Lower lobe of right lung (tissue), 2 donors: ENCODE measurements around the gene DNPEP. TPM values are rescaled to one million over a fixed set of nuclear protein-coding genes. Genes with fewer than 3 reads are reported as not detected.
A peak's percentile ranks its signal among the peaks of the same experiment; 100 is the strongest.

Experiments
- ATAC-seq, 2 donors: fragments of 200-7000 bp; cut with Tn5 transposase; one replicate each; pipeline ENCODE4 v1.9.1; 2020 to 2022; ENCODE audit warnings: mild to moderate bottlenecking in 2 of 2, moderate library complexity in 2 of 2
- DNase-seq: peaks from one replicate; pipeline ENCODE4 v3.0.0-alpha.2; 2020
- H3K27ac ChIP-seq: fragments of 200-600 bp; one replicate; pipeline ENCODE4 v1.8.0; 2022
- H3K27me3 ChIP-seq: fragments of 200-600 bp; one replicate; pipeline ENCODE4 v1.8.0; 2022; ENCODE audit warnings: low read depth
- H3K36me3 ChIP-seq: fragments of 200-600 bp; one replicate; pipeline ENCODE4 v1.8.0; 2022; ENCODE audit warnings: mild to moderate bottlenecking
- H3K4me1 ChIP-seq: fragments of 200-600 bp; one replicate; pipeline ENCODE4 v1.8.0; 2022
- H3K4me3 ChIP-seq: fragments of 200-600 bp; one replicate; pipeline ENCODE4 v1.8.0; 2022; ENCODE audit warnings: mild to moderate bottlenecking
- H3K9me3 ChIP-seq: fragments of 200-600 bp; one replicate; pipeline ENCODE4 v1.8.0; 2022
- intact Hi-C: fragments of 100-400 bp; cut with DNase I; formaldehyde crosslinking; loops from one replicate; pipeline ENCODE4 v1.11.0; 2022
- total RNA-seq: library from RNA; stranded (reverse); fragmentation: NEBNext Ultra II Directional; extraction: Animal tissue kit (Norgen Biotek cat#: 25700); gene quantifications from one replicate; pipeline ENCODE4 v1.2.1, GENCODE V29; 2021
- TF ChIP-seq, protein P1 (sequence below): fragments of 200-600 bp; IDR thresholded peaks from one replicate; pipeline ENCODE4 v1.8.0; 2022; ENCODE audit warnings: antibody characterized with exemption, mild to moderate bottlenecking
- donor health status: DM: no; HTN: yes; CAD: no; lungs with severe emphysema.

Gene DNPEP
- total RNA-seq, 1 donor from 2014 or later = 79.5 TPM

DNA sequence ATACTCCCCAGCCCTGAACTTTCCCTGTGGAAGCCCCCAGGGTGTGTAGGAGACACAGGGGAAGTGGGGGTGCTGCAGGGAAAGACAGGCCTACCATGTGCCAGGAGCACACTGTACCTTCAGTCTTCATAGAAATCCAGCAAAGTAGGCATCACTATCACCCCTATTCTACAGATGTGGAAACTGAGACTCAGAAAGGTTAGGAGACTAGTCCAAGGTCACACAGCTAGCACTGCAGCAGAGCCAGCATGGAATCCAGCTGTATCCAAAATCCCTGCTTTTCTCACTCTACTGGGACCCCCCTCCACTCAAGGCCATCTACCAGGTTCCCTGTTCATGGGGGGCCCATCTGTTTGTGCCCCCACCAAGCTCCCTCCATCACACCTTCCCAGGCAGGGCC, 6.8 kb downstream of the DNPEP start:
- Histone ChIP-seq H3K4me3 (no peak overlapping the region), H3K4me1 (peaks cover 20% of the 10 kb centered on the region), H3K27me3 (no peaks in the 10 kb centered on the region), H3K36me3 (peaks cover 80% of the 10 kb centered on the region), H3K9me3 (no peaks in the 10 kb centered on the region), H3K27ac (no peak overlapping the region)
- no peak for DNase-seq
- no peak for ATAC-seq
- intact Hi-C loops = no loop called here
- TF ChIP-seq, protein P1, sequence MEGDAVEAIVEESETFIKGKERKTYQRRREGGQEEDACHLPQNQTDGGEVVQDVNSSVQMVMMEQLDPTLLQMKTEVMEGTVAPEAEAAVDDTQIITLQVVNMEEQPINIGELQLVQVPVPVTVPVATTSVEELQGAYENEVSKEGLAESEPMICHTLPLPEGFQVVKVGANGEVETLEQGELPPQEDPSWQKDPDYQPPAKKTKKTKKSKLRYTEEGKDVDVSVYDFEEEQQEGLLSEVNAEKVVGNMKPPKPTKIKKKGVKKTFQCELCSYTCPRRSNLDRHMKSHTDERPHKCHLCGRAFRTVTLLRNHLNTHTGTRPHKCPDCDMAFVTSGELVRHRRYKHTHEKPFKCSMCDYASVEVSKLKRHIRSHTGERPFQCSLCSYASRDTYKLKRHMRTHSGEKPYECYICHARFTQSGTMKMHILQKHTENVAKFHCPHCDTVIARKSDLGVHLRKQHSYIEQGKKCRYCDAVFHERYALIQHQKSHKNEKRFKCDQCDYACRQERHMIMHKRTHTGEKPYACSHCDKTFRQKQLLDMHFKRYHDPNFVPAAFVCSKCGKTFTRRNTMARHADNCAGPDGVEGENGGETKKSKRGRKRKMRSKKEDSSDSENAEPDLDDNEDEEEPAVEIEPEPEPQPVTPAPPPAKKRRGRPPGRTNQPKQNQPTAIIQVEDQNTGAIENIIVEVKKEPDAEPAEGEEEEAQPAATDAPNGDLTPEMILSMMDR = no peak

DNA sequence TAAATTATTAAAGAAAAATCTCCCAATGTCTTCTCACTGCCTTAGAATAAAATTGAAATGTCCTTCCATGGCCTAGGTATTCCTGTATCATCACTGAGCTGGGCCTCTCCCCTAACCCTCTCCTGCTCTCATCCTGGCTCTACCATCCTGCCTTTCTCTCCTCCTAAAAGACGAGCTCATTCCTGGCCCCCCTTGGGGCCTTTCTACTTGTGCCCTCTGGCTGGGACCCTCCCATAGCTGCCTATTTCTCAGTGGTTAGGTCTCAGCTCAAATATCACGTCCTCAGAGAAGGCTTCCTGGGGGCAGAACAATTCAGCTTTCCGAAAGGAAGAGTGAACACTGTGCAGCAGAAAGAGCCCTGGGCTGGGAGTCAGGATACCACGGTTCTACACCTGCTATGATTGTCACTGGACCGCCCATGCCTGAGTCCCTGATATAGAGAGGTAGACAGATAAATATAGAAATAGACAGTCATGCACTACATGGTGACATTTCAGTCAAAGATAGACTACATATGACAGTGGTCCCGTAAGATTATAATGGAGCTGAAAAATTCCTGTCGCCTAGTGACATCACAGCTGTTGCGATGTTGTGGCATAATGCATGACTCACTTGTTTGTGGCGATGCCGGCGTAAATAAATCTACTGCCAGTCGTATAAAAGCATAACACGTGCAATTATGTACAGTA, 9.4 kb downstream of the DNPEP start:
- Histone ChIP-seq H3K9me3 (no peaks in the 10 kb centered on the region), H3K4me3 (no peak overlapping the region), H3K27me3 (no peaks in the 10 kb centered on the region), H3K4me1 (no peaks in the 10 kb centered on the region), H3K36me3 (peaks cover 79% of the 10 kb centered on the region), H3K27ac (no peak overlapping the region)
- ATAC-seq (no peak), DNase-seq (no peak)
- intact Hi-C loops = no loop called here
- TF ChIP-seq, protein P1 = no peak

DNA sequence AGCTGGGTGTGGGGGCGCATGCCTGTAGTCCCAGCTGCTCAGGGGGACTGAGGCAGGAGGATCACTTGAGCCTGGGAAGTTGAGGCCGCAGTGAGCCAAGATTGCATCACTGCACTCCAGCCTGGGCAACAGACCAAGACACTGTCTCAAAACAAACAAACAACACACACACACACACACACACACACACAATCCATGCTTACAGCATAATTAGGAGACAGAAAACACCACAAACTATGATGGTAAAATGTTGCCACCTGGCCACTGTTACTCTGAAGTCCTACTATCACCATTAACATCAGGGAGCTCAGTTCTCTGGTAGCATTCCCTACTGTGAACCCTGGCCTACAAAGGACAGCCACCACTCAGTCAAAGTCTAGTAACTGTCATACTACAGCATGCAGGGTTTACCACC, 18.3 kb downstream of the DNPEP start:
- Histone ChIP-seq H3K27ac (peak overlapping the region; percentile 24), H3K4me1 (peaks cover 8% of the 10 kb centered on the region), H3K9me3 (no peaks in the 10 kb centered on the region), H3K4me3 (no peak overlapping the region), H3K27me3 (no peaks in the 10 kb centered on the region), H3K36me3 (peaks cover 13% of the 10 kb centered on the region)
- DNase-seq (peak; percentile 64), ATAC-seq (peak; percentile 78 to 87)
- TF ChIP-seq, protein P1 = no peak
- intact Hi-C loops = no loop called here

DNA sequence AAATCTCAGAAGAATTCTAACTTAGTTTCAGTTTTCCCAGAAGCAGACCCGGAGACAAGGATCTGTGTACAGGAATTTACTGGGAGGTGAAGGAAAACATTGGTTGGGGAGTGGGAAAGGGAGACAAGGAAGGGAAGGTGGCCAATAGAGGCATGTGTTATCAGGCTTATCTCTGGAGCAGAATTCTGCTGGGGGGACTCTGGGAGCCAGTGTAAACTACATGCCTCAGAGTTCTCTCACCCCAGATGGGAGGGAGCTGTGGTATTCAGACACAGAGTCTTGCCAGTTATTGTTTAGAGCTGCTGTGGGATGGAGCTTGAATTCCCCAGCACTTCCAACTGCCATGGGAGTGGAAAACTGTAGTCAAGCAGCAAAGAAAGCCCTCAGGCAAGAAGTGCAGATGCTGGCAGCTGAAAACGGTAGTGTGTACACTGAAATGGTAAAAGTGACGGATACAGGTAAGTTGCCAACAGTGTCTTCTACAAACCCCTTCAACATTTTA, 19.0 kb downstream of the DNPEP start:
- Histone ChIP-seq H3K27ac (peak overlapping the region; percentile 24), H3K9me3 (no peaks in the 10 kb centered on the region), H3K4me3 (peak overlapping the region; percentile 14), H3K4me1 (peaks cover 8% of the 10 kb centered on the region), H3K27me3 (no peaks in the 10 kb centered on the region), H3K36me3 (peaks cover 6% of the 10 kb centered on the region)
- TF ChIP-seq, protein P1 = no peak
- DNase-seq (no peak), ATAC-seq (peak; percentile 86 to 87)
- intact Hi-C loops = no loop called here

DNA sequence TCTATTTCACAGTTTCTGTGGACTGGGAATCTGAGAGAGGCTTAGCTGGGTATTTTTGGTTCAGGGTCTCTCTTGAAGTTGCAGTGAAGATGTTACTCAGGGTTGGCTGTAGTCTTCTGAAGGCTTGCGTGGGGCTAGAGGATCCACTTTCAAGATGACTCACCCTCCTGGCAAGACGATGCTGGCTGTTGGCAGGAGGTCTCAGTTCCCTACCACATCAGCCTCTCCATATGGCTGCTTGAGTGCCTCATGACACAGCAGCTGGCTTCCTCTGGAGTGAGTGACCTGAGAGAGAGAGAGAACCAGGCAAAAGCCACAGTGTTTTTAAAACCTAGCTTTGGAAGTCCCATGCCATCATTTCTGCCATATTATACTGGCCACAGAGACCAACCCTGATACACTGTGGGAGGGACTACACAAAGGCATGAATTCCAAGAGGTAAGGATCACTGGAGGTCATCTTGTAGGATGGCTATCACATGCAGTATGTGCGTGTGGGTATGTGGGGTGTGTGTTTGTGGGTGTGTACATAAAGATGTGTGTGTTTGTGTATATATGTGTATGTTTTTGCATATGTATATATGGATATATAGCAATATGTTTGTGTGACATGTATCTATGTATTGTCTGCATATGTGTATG, 25.1 kb downstream of the DNPEP start:
- DNase-seq = no peak

More for the DNA sequence above, 25.1 kb downstream of the DNPEP start:
- Histone ChIP-seq H3K4me1 (peaks cover 10% of the 10 kb centered on the region), H3K4me3 (no peak overlapping the region), H3K36me3 (no peaks in the 10 kb centered on the region), H3K9me3 (no peaks in the 10 kb centered on the region), H3K27me3 (peaks cover 21% of the 10 kb centered on the region), H3K27ac (no peak overlapping the region)
- intact Hi-C loops = no loop called here
- TF ChIP-seq, protein P1 = no peak
- peak; percentile 36 to 71 for ATAC-seq
